ENCODE data around the gene ANKRD31. TPM values are rescaled to one million over a fixed set of nuclear protein-coding genes. Genes with fewer than 3 reads are reported as not detected.
"Not testable (repeated sequence)": the region's sequence is repeated elsewhere in the genome, so short reads cannot be mapped to it uniquely, and the experiment has no call there.

The ANKRD31 gene
- total RNA-seq (under 1 TPM; 0.06 to 0.31 (median 0.14) TPM), polyA plus RNA-seq (0.05 TPM)
- long read RNA-seq, donor 1, result 0 reads
- long read RNA-seq, donor 2, result 0 reads
- long read RNA-seq, donor 3, result 0 reads
- long read RNA-seq, donor 4, result 0 reads

GRCh38 chr5:75236322-75237316 lies at the start of gene ANKRD31:
TSS of gene ANKRD31 (minus strand) at chr5:75236878. CDS start at chr5:75236686, 192 bp downstream.
- H3K27me3 ChIP-seq (ENCODE audit: control insufficient read depth, insufficient read depth), result no peaks in the 10 kb centered on the region
- intact Hi-C loops (cut with DNase I), result loop anchor here in 2 of 4 donors (2.0 to 10.0 kb wide), 3 partner anchors 98 to 448 kb away; partner anchors contain the start of gene HMGCR (in 2 of the 2)
- H3K4me3 ChIP-seq (ENCODE audit: low read length), result peak within 1 kb of the TSS; percentile 90
- WGBS, result 3% methylated on average over 58 of the region's 58 CpGs
- peak within 1 kb of the TSS; percentile 51 for H3K27ac ChIP-seq (ENCODE audit: low read length)
- DNase-seq (peak; percentile 88 to 96 (median 95)), ATAC-seq (peak; percentile 100)
- no peaks in the 10 kb centered on the region for H3K4me1 ChIP-seq (ENCODE audit: control insufficient read depth, insufficient read depth, low read length)
- H3K9me3 ChIP-seq (ENCODE audit: control insufficient read depth, low read length), result no peaks in the 10 kb centered on the region

- intact Hi-C loops (cut with DNase I), result no loop called here
- Histone ChIP-seq H3K27ac (ENCODE audit: low read length) (no peak overlapping the region), H3K4me1 (ENCODE audit: control insufficient read depth, insufficient read depth, low read length) (no peaks in the 10 kb centered on the region), H3K4me3 (ENCODE audit: low read length) (no peak overlapping the region), H3K27me3 (ENCODE audit: control insufficient read depth, insufficient read depth) (no peaks in the 10 kb centered on the region), H3K9me3 (ENCODE audit: control insufficient read depth, low read length) (no peaks in the 10 kb centered on the region)
- ATAC-seq (no peak), DNase-seq (no peak)
- 84% methylated on average over 3 of the region's 3 CpGs for WGBS
Measured at GRCh38 chr5:75286211-75286773, 49.6 kb upstream of the ANKRD31 start.

- ATAC-seq (no peak), DNase-seq (no peak)
- Histone ChIP-seq H3K4me3 (ENCODE audit: low read length) (no peak overlapping the region), H3K27ac (ENCODE audit: low read length) (no peak overlapping the region), H3K4me1 (ENCODE audit: control insufficient read depth, insufficient read depth, low read length) (no peaks in the 10 kb centered on the region), H3K9me3 (ENCODE audit: control insufficient read depth, low read length) (no peaks in the 10 kb centered on the region), H3K27me3 (ENCODE audit: control insufficient read depth, insufficient read depth) (no peaks in the 10 kb centered on the region)
- intact Hi-C loops (cut with DNase I), result no loop called here
- WGBS, result 79% methylated on average over 2 of the region's 2 CpGs
Measured at GRCh38 chr5:75282581-75282980, 45.9 kb upstream of the ANKRD31 start.

- no peak overlapping the region for H3K4me3 ChIP-seq (ENCODE audit: low read length)
- no peak overlapping the region for H3K27ac ChIP-seq (ENCODE audit: low read length)
- ATAC-seq (no peak), DNase-seq (no peak)
- no peaks in the 10 kb centered on the region for H3K4me1 ChIP-seq (ENCODE audit: control insufficient read depth, insufficient read depth, low read length)
- intact Hi-C loops (cut with DNase I), result no loop called here
- no peaks in the 10 kb centered on the region for H3K27me3 ChIP-seq (ENCODE audit: control insufficient read depth, insufficient read depth)
- H3K9me3 ChIP-seq (ENCODE audit: control insufficient read depth, low read length), result no peaks in the 10 kb centered on the region
- 80% methylated on average over 4 of the region's 4 CpGs for WGBS
Measured at GRCh38 chr5:75281716-75282465, 45.2 kb upstream of the ANKRD31 start.

- Histone ChIP-seq H3K27ac (ENCODE audit: low read length) (no peak overlapping the region), H3K9me3 (ENCODE audit: control insufficient read depth, low read length) (no peaks in the 10 kb centered on the region), H3K4me1 (ENCODE audit: control insufficient read depth, insufficient read depth, low read length) (no peaks in the 10 kb centered on the region), H3K4me3 (ENCODE audit: low read length) (no peak overlapping the region), H3K27me3 (ENCODE audit: control insufficient read depth, insufficient read depth) (no peaks in the 10 kb centered on the region)
- ATAC-seq, result no peak
- no peak for DNase-seq
- intact Hi-C loops (cut with DNase I), result no loop called here
- 78% methylated on average over 1 of the region's 1 CpG for WGBS
Measured at GRCh38 chr5:75279321-75279720, 42.6 kb upstream of the ANKRD31 start.

GRCh38 chr5:75277463-75277862 lies 40.8 kb upstream of the ANKRD31 start:
- Histone ChIP-seq H3K27ac (ENCODE audit: low read length) (no peak overlapping the region), H3K9me3 (ENCODE audit: control insufficient read depth, low read length) (peaks cover 2% of the 10 kb centered on the region), H3K4me3 (ENCODE audit: low read length) (no peak overlapping the region), H3K4me1 (ENCODE audit: control insufficient read depth, insufficient read depth, low read length) (no peaks in the 10 kb centered on the region), H3K27me3 (ENCODE audit: control insufficient read depth, insufficient read depth) (no peaks in the 10 kb centered on the region)
- DNase-seq (no peak), ATAC-seq (no peak)
- intact Hi-C loops (cut with DNase I), result no loop called here
- 76% methylated on average over 4 of the region's 4 CpGs for WGBS

GRCh38 chr5:75275756-75276155 lies 39.1 kb upstream of the ANKRD31 start:
- intact Hi-C loops (cut with DNase I), result no loop called here
- Histone ChIP-seq H3K27me3 (ENCODE audit: control insufficient read depth, insufficient read depth) (no peaks in the 10 kb centered on the region), H3K27ac (ENCODE audit: low read length) (no peak overlapping the region), H3K4me3 (ENCODE audit: low read length) (no peak overlapping the region), H3K9me3 (ENCODE audit: control insufficient read depth, low read length) (peaks cover 2% of the 10 kb centered on the region), H3K4me1 (ENCODE audit: control insufficient read depth, insufficient read depth, low read length) (no peaks in the 10 kb centered on the region)
- DNase-seq (no peak), ATAC-seq (no peak)
- WGBS, result 48% methylated on average over 3 of the region's 3 CpGs

- H3K9me3 ChIP-seq (ENCODE audit: control insufficient read depth, low read length), result peaks cover 2% of the 10 kb centered on the region
- no peaks in the 10 kb centered on the region for H3K27me3 ChIP-seq (ENCODE audit: control insufficient read depth, insufficient read depth)
- WGBS, result 59% methylated on average over 1 of the region's 1 CpG
- DNase-seq, result no peak
- no peak overlapping the region for H3K27ac ChIP-seq (ENCODE audit: low read length)
- intact Hi-C loops (cut with DNase I), result no loop called here
- no peak for ATAC-seq
- H3K4me3 ChIP-seq (ENCODE audit: low read length), result no peak overlapping the region
- H3K4me1 ChIP-seq (ENCODE audit: control insufficient read depth, insufficient read depth, low read length), result no peaks in the 10 kb centered on the region
Measured at GRCh38 chr5:75275147-75275546, 38.5 kb upstream of the ANKRD31 start.

- ATAC-seq, result no peak
- intact Hi-C loops (cut with DNase I), result no loop called here
Measured at GRCh38 chr5:75274486-75274885, 37.8 kb upstream of the ANKRD31 start.

GRCh38 chr5:75270605-75271004 lies 33.9 kb upstream of the ANKRD31 start:
- 95% methylated on average over 24 of the region's 31 CpGs for WGBS
- ATAC-seq; H3K27ac ChIP-seq (ENCODE audit: low read length); H3K9me3 ChIP-seq (ENCODE audit: control insufficient read depth, low read length); H3K4me1 ChIP-seq (ENCODE audit: control insufficient read depth, insufficient read depth, low read length); H3K4me3 ChIP-seq (ENCODE audit: low read length); intact Hi-C loops (cut with DNase I); H3K27me3 ChIP-seq (ENCODE audit: control insufficient read depth, insufficient read depth): not testable (repeated sequence)
- peak in 1 of 3 donors; percentile 53 for DNase-seq

More at GRCh38 chr5:75274486-75274885, 37.8 kb upstream of the ANKRD31 start:
- Histone ChIP-seq H3K4me3 (ENCODE audit: low read length) (no peak overlapping the region), H3K27me3 (ENCODE audit: control insufficient read depth, insufficient read depth) (no peaks in the 10 kb centered on the region), H3K4me1 (ENCODE audit: control insufficient read depth, insufficient read depth, low read length) (no peaks in the 10 kb centered on the region), H3K27ac (ENCODE audit: low read length) (no peak overlapping the region), H3K9me3 (ENCODE audit: control insufficient read depth, low read length) (peaks cover 2% of the 10 kb centered on the region)
- 77% methylated on average over 1 of the region's 1 CpG for WGBS
- DNase-seq, result no peak

Measured in right cardiac atrium (tissue), 5 donors.